GM19035 (cell line): ENCODE results near the gene INPP5A.

Source experiments
- ATAC-seq: cut with Tn5 transposase; IDR thresholded peaks from one replicate; pipeline ENCODE4 v1.9.1; 2021; ENCODE audit not compliant: unreplicated experiment

The INPP5A gene

GRCh38 chr10:132517951-132518521 lies 19.6 kb upstream of the INPP5A start:
- ATAC-seq: no peak

- ATAC-seq: no peak
These were observed 18.8 kb upstream of the INPP5A start for GRCh38 chr10:132518572-132519381.

DNA sequence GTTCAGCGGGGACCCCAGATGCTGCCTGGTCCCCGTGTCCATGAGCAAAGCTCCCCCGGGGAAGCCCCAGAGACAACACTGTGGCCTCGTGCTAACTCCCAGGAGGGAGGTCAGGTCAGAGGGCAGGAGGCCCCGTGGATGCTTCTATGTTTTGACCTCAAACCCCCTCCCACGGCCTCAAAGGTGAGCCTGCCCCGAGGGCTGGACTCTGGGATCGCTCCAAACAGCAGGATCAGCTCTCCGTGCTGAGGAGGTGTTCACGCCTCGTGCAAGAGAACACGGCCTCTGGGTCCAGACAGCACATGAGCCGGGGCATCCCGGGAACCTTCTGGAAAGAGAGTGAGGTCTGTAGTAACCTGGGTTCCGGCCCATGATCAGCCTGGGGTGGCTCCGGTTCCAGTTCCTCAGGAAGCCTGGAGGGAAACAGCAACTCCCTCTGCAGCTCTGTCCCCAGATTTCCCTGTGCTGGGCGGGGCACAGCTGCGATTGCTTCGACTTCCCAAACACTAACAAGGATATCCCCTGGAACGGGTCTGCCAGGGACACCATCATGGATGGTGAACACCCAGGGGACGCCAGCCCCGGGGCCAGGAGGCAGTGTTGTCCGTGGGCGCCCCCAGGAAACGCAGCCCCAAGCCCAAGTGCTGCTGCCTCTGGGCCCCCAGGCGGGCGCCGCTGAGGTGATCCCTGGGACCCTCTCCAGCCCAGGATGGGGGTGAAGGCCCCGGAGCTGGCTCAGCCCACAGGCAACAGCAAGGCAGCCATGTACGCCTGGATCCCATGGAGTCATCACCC lies 18.0 kb upstream of the INPP5A start:
- no peak for ATAC-seq

GRCh38 chr10:132520177-132520811 lies 17.3 kb upstream of the INPP5A start:
- no peak for ATAC-seq

GRCh38 chr10:132521041-132521465 lies 16.5 kb upstream of the INPP5A start:
- ATAC-seq: no peak

- no peak for ATAC-seq
These were observed 16.0 kb upstream of the INPP5A start for GRCh38 chr10:132521466-132522102.

DNA sequence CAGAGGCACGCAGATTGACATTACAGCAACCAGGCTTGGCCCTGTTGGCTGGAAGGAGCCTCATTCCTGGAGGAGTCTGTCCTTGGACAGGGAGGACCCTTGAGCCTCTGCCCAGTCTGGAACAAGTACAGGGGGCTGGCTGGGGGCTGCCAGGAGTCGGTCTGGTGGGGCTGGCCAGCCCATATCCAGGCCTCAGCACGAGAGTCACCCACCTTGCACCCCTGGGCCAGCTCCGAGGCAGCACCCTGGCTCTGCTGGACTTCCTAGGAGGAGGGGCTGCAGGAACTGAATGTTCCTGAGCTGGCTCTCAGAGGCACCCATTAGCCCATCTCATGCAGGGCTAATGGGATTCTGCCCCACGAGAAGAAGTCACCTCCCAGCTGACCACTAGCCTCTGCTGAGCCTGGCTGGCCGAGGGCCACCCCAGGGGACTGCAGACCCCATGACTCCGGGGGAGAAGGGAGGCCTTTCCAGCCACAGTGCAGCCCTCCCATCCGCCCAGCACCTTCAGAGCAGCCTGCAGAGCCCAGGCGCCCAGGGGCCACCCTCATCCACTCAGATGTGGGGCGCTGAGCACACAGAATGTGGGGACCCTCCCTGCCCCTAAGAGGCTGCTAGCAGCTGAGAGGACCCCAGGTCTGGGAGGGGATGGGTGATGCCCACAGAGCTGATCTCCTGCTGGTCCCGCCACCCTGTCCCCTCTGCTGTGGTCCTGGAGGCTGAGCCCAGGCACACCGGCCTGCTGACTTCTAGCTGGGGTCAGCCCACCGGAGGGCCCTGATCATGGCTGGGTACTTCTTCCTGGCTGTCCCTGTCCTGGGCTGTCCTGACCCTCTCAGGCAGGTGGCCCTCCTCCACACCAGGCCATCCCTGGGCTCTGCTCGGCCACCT lies 14.8 kb upstream of the INPP5A start:
- ATAC-seq: no peak

DNA sequence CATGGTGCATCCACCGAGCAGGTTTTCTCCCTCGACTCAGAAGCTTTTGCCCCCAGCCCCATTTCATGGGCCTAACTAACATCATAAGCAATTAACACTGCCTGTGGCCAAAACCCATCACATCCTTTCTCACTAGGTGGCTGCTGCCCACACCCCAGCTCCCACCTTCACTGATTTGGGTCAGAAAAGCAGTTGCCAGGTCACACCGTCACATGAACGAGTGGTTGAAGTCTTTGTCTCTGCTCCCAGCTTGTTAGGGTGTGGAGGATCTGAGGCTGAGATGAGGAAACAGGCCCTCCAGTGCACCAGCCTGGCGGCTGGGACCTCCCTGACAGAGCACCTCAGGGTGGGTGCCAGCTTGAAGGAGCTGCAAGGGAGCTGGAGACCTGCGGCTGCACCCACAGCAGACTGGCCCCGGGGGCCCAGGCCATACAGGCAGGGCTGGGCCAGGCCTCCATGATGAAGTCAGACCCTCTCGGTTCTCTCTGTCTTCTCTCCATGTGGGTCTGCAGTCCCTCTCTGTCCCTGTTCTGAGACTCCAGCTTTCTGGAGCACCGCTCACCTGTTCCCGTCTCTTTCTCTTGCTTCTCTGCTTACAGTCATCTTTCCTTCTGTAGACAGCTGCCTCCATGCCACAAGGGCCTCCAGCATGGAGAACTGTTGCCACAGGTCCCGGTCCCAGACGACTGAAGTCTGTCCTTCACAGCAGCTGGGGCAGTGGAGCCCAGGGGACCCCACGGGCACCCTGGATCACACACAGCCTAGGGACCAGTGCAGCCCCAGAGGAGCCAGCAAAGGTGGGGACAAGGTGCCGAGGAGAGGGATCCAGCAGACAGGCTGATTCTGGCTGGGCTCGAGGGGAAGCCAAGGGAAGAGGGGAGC lies 13.8 kb upstream of the INPP5A start:
- ATAC-seq: no peak

DNA sequence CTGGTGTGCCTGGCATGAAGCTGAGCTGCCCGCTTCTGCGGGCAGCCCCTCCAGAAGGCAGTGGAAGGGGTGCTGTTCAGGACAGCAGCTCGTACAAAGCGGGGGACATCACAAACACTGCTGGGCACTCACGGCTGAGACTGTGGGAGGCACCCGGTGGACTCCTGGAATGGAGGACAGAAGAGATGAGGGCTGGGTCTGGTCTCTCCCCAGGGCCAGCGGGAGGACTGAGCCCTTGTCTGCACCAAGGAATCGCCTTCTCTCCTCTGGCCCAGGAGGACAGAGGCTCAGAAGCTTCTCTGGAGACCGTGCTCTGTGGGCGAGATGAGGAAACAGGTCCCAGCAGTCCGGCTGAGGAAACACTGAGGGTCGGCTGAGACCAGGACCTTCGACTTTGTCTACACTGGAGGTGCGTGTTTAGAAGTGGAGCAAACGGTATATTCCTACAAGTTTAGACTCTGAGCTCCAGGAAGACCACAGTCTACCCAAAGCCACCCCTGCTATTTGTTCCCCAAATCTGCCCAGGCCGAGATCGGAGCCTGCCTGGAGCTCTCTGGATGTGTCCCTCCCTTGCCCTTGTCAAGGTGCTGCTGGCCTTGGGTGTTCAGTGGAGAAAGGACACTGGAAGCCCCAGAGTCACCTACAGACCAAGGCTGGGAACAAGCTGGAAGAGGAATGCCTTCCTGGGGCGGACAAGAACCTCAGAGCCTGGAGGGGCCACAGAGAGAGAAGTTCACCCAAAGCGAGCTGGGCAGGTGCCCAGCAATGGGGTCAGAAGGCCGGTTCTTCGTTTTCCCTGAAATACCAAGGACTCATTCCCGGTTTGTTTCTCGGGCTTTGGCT lies 12.9 kb upstream of the INPP5A start:
- no peak for ATAC-seq

- no peak for ATAC-seq
These were observed 10.9 kb upstream of the INPP5A start for GRCh38 chr10:132526676-132527075.

GRCh38 chr10:132527339-132528063 lies 10.1 kb upstream of the INPP5A start:
- ATAC-seq: no peak

GRCh38 chr10:132528064-132528691 lies 9.4 kb upstream of the INPP5A start:
- no peak for ATAC-seq

DNA sequence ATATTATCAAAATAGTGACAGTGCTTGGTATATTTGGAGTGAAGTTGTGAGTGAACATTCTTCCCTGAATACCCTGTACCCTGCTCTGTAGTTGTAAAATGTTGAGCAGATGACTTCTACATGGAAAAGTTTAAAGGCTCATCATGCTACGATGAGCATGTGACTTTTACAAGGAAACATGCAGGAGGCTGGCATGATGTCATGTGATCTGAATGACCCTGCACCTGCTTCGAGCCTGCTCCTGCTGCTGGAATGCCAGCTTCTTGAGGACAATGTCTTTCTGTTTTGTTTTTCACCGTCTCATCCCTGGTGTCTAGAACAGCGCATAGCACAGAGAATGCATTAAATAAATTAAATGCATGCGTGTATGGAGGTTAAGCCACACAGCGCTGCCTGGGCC lies 5.4 kb upstream of the INPP5A start:
- no peak for ATAC-seq

- ATAC-seq: no peak
These were observed 4.6 kb upstream of the INPP5A start for GRCh38 chr10:132532749-132533560.

- ATAC-seq: no peak
These were observed 3.9 kb upstream of the INPP5A start for GRCh38 chr10:132533571-132534260.
